SH-SY5Y (cell line): ENCODE measurements around the gene SNCG.

ENCODE experiments used
- GATA2 ChIP-seq: IDR thresholded peaks from 2 replicates; pipeline ENCODE4 v1.6.1; 2011; ENCODE audit warnings: mild to moderate bottlenecking, low read depth, low read length
- GATA3 ChIP-seq: IDR thresholded peaks from 2 replicates; pipeline ENCODE4 v1.6.1; 2011; ENCODE audit warnings: low read depth, mild to moderate bottlenecking, low read length, moderate library complexity

The SNCG gene

DNA sequence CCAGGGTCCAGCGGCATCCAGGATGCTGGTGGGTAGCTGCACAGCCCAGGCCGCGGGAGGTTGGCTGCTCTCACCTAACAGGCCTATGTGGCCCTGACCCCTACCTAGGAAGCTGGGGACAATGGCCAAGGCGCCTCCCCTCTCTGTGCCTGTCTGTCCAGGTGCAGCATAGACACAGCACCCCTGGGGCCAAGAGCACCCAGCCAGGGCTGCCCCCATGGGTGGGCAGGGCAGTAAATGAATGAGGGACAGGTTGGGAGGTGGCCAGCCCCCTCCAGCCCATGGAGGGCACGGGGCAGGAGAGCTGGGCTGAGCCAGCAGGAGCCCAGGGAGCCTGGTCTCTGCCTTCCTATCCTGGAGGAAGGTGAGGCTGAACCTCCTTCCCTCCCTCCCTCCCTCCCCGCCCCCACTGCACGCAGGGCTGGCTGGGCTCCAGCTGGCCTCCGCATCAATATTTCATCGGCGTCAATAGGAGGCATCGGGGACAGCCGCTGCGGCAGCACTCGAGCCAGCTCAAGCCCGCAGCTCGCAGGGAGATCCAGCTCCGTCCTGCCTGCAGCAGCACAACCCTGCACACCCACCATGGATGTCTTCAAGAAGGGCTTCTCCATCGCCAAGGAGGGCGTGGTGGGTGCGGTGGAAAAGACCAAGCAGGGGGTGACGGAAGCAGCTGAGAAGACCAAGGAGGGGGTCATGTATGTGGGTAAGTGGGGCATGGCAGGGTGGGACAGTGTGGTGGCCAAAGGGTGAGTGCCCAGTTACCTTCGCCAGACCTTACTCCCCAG is at the start of gene SNCG:
Gene SNCG, plus strand, starts transcription at position 484 of the 785 bp plus-strand sequence. Its CDS starts 99 bp downstream, at position 583.
- TF ChIP-seq GATA3 (no peak), GATA2 (no peak)

DNA sequence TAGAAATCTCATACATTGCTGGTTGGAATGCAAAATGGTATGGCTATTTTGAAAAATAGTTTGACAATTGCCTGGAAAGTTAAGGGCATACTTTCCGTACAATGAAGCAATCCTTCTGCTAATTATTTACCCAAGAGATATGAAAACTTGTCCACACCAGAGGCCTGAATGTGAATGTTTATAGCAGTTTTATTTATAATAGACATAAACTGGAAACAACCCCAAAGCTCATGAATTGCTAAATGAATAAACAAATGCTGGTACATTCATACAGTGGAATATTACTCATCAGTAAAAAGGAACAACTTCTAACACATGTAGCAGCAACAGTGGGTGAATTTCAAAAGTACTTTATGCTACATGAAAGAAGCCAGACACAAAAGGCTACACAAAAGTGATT is 43.7 kb upstream of the SNCG start:
- TF ChIP-seq GATA2 (no peak), GATA3 (no peak)

DNA sequence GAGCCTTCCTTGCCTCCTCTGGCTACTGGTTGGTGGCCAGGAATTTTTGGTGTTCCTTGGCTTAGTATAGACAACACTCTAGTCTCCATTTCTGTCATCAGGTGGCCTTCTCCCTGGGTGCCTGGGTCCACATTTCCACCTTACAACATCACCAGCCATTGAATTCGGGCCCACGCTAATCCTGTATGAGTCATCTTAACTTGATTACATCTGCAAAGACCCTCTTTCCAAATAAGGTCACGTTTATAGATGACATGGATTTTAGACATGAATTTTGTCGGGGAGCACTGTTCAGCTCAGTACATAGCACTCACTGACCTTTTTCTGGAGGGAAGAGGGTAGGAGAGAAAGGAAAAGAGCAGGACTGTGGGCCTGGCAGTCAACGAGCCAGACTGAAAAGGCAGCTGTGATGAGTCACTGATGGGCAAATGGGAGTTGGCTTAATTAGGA is 40.4 kb upstream of the SNCG start:
- no peak for TF ChIP-seq GATA2
- TF ChIP-seq GATA3 = no peak

DNA sequence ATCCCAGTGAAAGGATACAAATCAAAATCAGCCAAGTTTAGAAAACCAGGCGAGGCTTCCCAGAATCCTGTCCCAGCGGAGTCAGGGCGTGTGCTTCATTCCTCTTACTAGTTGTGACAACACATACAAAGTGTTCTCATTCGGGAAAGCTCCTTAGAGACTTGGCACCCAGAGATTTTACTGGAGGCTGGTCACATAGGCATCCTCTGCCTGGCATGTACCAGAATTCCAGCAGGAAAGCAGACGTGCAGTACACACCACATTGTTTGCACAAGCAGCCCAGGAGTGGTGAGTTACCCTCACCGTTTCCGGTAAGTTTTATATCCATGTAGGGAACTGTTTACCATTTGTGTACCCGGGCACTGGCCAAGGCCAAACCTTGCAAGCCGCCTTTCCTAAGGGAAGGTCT is 35.8 kb upstream of the SNCG start:
- no peak for TF ChIP-seq GATA3
- TF ChIP-seq GATA2 = no peak

GRCh38 chr10:86929468-86930380 is 28.7 kb upstream of the SNCG start:
- no peak for TF ChIP-seq GATA3
- no peak for TF ChIP-seq GATA2

GRCh38 chr10:86931872-86932271 is 26.5 kb upstream of the SNCG start:
- no peak for TF ChIP-seq GATA3
- no peak for TF ChIP-seq GATA2

DNA sequence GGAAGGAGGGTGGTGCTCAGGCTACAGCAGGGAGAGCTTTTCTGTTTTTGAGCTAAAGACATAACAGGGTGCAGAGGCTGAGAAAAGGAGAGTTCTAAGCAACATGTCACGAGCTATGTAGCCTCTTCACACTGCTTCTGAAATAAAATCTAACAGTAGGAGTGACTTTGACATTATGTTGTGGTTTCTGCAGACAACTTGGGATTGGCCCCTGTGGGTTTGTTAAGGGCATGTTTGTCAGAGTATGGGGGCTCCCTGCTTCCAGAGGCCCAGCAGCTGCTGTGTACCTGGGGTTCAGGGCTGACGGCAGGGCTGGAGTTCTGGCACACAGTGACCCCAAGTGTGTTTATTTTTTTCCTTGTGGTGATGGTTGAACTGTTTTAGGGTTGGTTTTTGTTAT is 25.7 kb upstream of the SNCG start:
- no peak for TF ChIP-seq GATA2
- no peak for TF ChIP-seq GATA3

DNA sequence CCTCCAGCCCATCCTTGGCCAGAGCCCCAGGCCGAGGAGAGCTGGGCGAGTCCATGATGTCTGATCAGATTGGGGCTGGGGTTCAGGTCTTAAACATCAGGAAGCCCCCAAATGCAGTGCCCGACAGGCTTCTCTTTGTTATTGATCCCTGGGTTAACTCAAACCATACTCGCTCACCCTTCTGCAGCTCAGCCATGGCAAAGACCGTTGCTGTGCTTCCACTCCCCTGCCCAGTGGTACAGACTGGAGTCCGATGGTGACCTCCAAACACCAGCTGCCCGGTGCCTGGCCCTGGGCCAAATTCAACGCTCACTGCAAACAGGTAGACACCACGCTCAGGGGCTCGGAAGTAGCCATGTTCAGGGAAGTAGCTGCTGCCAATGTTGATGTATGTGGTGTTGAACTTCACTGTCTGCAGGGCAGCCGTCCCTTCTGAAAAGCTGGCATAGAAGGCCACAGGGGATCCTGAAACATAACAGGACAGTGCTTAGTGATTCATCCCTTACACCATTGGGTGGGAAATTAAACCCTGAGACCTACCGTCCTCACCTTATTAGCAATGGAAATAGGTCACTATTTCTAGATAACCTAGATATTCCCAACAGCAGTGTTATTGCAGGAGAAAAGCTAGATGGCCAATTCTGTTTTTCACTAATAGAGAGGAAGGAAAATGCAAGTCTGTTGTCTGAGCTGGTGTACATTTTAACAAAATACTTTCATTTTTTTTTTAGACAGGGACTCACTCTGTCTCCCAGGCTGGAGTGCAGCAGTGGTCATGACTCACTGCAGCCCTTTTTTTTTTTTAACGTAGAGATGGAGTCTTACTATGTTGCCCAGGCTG is 21.5 kb upstream of the SNCG start:
- TF ChIP-seq GATA3 = no peak

GRCh38 chr10:86937502-86938154 is 20.8 kb upstream of the SNCG start:
- no peak for TF ChIP-seq GATA2
- TF ChIP-seq GATA3 = no peak

DNA sequence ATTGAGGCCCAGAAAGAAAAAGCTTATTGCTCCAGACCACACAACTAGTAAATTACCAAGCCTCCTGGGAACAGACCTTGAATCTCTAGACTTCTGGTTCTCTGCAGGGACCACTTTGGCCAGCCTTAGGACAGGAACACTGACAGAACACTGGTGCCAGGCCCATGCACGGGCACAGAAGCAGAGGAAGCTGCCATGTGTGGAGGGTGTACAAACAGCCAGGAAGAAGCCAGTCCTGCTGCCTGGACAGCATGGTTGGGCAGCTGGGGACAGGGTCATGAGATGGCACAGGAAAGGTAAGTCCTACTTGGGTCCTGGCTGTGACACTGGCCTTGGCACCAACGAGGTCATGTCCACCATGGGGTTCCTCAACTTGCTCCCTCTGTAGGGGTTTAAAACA is 20.1 kb upstream of the SNCG start:
- TF ChIP-seq GATA2 (no peak), GATA3 (no peak)

DNA sequence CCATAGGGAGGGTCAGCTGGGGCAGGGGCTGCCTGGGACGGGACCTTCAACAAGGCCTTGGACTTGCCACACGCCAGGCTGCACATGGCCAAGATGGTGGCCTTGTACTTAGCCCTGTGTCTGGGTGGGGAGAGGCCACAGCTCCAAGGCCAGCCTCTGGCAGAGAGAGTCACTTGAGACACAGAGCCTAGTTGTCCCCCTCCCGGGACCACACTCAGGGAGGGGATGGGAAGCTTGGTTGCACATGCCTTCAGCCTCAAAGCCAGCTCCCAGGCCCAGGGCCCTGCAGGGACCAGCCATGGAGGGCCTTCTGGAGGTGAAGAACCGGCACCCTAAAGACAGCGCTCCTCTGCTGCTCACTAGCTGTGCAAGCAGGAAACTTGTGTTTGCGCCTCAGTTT is 17.7 kb upstream of the SNCG start:
- TF ChIP-seq GATA3 = no peak
- no peak for TF ChIP-seq GATA2

DNA sequence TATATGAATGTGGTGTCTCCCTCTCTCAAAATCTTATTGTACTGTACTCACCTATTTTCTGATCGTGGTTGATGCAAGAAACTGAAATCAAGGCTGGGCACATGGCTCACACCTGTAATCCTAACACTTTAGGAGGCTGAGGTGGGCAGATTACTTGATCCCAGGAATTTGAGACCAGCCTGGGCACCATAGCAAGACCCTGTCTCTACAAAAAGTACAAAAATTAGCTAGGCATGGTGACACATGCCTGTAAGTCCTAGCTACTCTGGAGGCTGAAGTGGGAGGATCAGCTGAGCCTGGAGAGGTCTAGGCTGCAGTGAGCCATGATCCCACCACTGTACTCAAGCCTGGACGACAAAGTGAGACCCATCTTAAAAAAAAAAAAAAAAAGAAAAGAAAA is 17.0 kb upstream of the SNCG start:
- TF ChIP-seq GATA2 = no peak
- no peak for TF ChIP-seq GATA3

- TF ChIP-seq GATA2 (no peak), GATA3 (no peak)
These were observed 16.4 kb upstream of the SNCG start for GRCh38 chr10:86941991-86942421.
